HEK293T (cell line): ENCODE measurements around the gene RNU7-1.

Source experiments
- CTCF ChIA-PET: fragments of 350-600 bp; formaldehyde crosslinking; extraction: SDS; loops from one replicate; lab custom pipeline; 2021; ENCODE audit warnings: antibody characterized with exemption, inconsistent platforms; lab: Yijun Ruan, JAX
- POLR2A ChIA-PET: fragments of 350-600 bp; formaldehyde crosslinking; extraction: SDS; loops from one replicate; lab custom pipeline; 2020; ENCODE audit warnings: antibody characterized with exemption, inconsistent platforms; lab: Yijun Ruan, JAX
- DNase-seq: peaks from one replicate; pipeline ENCODE4 v3.0.0; 2012; ENCODE audit warnings: mixed read lengths; ENCODE audit errors: extremely low spot score
- ARNT ChIP-seq: fragments of 450-650 bp; IDR thresholded peaks from 2 replicates; pipeline ENCODE4 v1.6.1; 2017; ENCODE audit warnings: mild to moderate bottlenecking
- BHLHE40 ChIP-seq: fragments of 450-650 bp; IDR thresholded peaks from 2 replicates; pipeline ENCODE4 v1.6.1; 2016; ENCODE audit warnings: mild to moderate bottlenecking, moderate library complexity, borderline replicate concordance
- CTBP1 ChIP-seq: fragments of 450-650 bp; IDR thresholded peaks from 2 replicates; pipeline ENCODE4 v1.6.1; 2016; ENCODE audit warnings: borderline replicate concordance
- ELF4 ChIP-seq: fragments of 450-650 bp; IDR thresholded peaks from 2 replicates; pipeline ENCODE4 v1.6.1; 2017; ENCODE audit warnings: antibody characterized with exemption
- FOXA1 ChIP-seq: fragments of 450-650 bp; IDR thresholded peaks from 2 replicates; pipeline ENCODE4 v1.6.1; 2016; ENCODE audit warnings: mild to moderate bottlenecking
- FOXK2 ChIP-seq: fragments of 450-650 bp; IDR thresholded peaks from 2 replicates; pipeline ENCODE4 v1.6.1; 2016; ENCODE audit warnings: mild to moderate bottlenecking
- FOXM1 ChIP-seq: fragments of 450-650 bp; IDR thresholded peaks from 2 replicates; pipeline ENCODE4 v1.6.1; 2017; ENCODE audit warnings: mild to moderate bottlenecking, borderline replicate concordance
- HDGF ChIP-seq: fragments of 450-650 bp; IDR thresholded peaks from 2 replicates; pipeline ENCODE4 v1.6.1; 2017; ENCODE audit warnings: antibody characterized with exemption, borderline replicate concordance
- L3MBTL2 ChIP-seq: fragments of 450-650 bp; conservative IDR thresholded peaks from 2 replicates; pipeline ENCODE4 v1.6.1; 2016; ENCODE audit warnings: mild to moderate bottlenecking
- LEF1 ChIP-seq: fragments of 450-650 bp; IDR thresholded peaks from 2 replicates; pipeline ENCODE4 v1.6.1; 2017; ENCODE audit warnings: mild to moderate bottlenecking, borderline replicate concordance
- NFRKB ChIP-seq: fragments of 450-650 bp; IDR thresholded peaks from 2 replicates; pipeline ENCODE4 v1.6.1; 2016; ENCODE audit warnings: mild to moderate bottlenecking, moderate library complexity
- SP1 ChIP-seq: fragments of 450-650 bp; IDR thresholded peaks from 2 replicates; pipeline ENCODE4 v1.6.1; 2017
- SUZ12 ChIP-seq: fragments of 450-650 bp; IDR thresholded peaks from 2 replicates; pipeline ENCODE4 v1.6.1; 2016; ENCODE audit warnings: mild to moderate bottlenecking
- TARDBP ChIP-seq: fragments of 450-650 bp; IDR thresholded peaks from 2 replicates; pipeline ENCODE4 v1.6.1; 2016
- ZNF384 ChIP-seq: fragments of 450-650 bp; IDR thresholded peaks from 2 replicates; pipeline ENCODE4 v1.6.1; 2016
- TF ChIP-seq, protein P1 (sequence below): fragments of 450-650 bp; IDR thresholded peaks from 2 replicates; pipeline ENCODE4 v1.6.1; 2016

RNU7-1 gene

DNA sequence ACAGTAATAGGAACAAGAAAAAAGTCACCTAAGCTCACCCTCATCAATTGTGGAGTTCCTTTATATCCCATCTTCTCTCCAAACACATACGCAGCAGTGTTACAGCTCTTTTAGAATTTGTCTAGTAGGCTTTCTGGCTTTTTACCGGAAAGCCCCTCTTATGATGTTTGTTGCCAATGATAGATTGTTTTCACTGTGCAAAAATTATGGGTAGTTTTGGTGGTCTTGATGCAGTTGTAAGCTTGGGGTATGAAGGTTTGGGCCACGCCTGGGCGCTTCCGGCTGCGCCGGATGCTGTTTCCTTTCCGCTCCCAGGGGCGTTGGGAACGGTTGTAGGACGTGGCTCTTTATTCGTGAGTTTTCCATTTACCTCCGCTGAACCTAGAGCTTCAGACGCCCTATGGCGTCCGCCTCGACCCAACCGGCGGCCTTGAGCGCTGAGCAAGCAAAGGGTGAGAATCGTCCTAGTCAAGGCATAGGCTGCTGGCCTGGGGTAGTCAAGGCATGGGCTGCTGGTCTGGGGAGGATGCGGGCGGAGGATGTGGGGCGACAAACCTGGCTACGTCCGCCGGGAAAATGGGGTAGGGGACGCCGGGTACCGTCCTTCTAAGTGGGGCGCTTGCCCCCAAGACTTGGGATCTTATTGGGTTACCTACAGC lies at the start of gene RNU7-1, which contains the start of gene C12orf57:
RNU7-1 (plus strand) TSS at position 95 of the 659 bp plus-strand sequence.
C12orf57 (plus strand) TSS at position 301 of the 659 bp plus-strand sequence; CDS start at position 401, 100 bp downstream.
- ChIA-PET POLR2A (interaction anchor here (0.6 to 8.4 kb wide), 70 partner anchors 9 to 451 kb away, joined by 3 to 450 read pairs (median 5); partner anchors contain the start of genes ATN1, C1RL, CDCA3 and CLSTN3), CTCF (interaction anchor here (0.6 to 4.8 kb wide), 18 partner anchors 11 to 178 kb away, joined by 3 to 47 read pairs (median 4); partner anchors contain the start of genes C1R and PTMS)
- peak; percentile 70 for DNase-seq
- TF ChIP-seq FOXM1: 0 out of 2 replicates have a peak, but pooled peaks have one; percentile 53
- 0 out of 2 replicates have a peak, but pooled peaks have one; percentile 39 for TF ChIP-seq TARDBP
- peak; percentile 82; the same call in 1 of the 2 replicates for TF ChIP-seq LEF1
- TF ChIP-seq SUZ12: no peak
- TF ChIP-seq ELF4: peak; percentile 100
- TF ChIP-seq L3MBTL2: no peak; the same call in 1 of the 2 replicates
- TF ChIP-seq NFRKB: peak; percentile 95
- TF ChIP-seq SP1: no peak
- TF ChIP-seq BHLHE40: peak; percentile 74
- no peak for TF ChIP-seq HDGF
- no peak for TF ChIP-seq ZNF384
- peak; percentile 84 for TF ChIP-seq ARNT
- TF ChIP-seq FOXA1: no peak
- TF ChIP-seq CTBP1: peak; percentile 71
- TF ChIP-seq, protein P1, sequence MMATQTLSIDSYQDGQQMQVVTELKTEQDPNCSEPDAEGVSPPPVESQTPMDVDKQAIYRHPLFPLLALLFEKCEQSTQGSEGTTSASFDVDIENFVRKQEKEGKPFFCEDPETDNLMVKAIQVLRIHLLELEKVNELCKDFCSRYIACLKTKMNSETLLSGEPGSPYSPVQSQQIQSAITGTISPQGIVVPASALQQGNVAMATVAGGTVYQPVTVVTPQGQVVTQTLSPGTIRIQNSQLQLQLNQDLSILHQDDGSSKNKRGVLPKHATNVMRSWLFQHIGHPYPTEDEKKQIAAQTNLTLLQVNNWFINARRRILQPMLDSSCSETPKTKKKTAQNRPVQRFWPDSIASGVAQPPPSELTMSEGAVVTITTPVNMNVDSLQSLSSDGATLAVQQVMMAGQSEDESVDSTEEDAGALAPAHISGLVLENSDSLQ: no peak
- peak; percentile 95; the same call in 1 of the 2 replicates for TF ChIP-seq FOXK2

GRCh38 chr12:6894321-6894720 lies 49.3 kb upstream of the RNU7-1 start:
- no peak for DNase-seq
- CTCF ChIA-PET: no interaction called here
- POLR2A ChIA-PET: interaction anchor here (1.0 kb wide), 1 partner anchor 49 kb away, joined by 4 read pairs; the partner anchor contains the start of genes C12orf57 and RNU7-1
- TF ChIP-seq NFRKB (no peak), ZNF384 (no peak), L3MBTL2 (no peak), SUZ12 (no peak), FOXA1 (no peak)
- TF ChIP-seq, protein P1: no peak

DNA sequence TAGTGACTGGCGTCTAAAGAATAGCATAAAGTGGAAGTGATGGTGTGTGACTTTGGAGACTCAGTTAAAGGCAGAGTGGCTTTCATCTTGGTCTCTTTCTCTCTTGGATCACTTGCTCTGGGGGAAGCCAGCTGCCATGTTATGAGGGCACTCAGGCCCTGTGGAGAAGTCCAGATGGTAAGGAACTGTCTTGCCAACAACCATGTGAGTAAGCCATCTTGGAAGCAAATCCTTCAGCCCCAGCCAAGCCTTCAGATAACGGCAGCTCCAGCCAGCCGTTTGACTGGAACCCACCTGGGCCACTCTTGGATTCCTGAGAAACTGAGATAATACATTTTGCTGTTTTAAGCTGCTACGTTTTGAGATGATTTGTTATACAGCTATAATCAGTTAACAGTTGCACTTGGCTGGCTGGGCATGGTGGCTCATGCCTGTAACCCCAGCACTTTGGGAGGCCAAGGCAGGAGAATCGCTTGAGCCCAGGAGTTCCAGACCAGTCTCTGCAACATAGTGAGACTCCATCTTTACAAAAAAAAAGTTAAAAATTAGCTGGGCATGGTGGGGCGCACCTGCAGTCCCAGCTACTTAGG lies 46.7 kb upstream of the RNU7-1 start:
- ChIA-PET POLR2A (interaction anchor here (0.8 kb wide), 1 partner anchor 29 kb away, joined by 3 read pairs; no protein-coding TSS in a partner anchor), CTCF (interaction anchor here (0.7 kb wide), 1 partner anchor 65 kb away, joined by 5 read pairs; no protein-coding TSS in a partner anchor)
- DNase-seq: no peak
- no peak for TF ChIP-seq ELF4
- no peak for TF ChIP-seq ARNT
- no peak for TF ChIP-seq FOXK2
- TF ChIP-seq NFRKB: no peak
- no peak for TF ChIP-seq FOXM1
- no peak for TF ChIP-seq SUZ12
- no peak for TF ChIP-seq L3MBTL2
- no peak for TF ChIP-seq ZNF384
- no peak for TF ChIP-seq LEF1
- no peak for TF ChIP-seq FOXA1
- TF ChIP-seq CTBP1: no peak
- TF ChIP-seq SP1: no peak
- no peak for TF ChIP-seq HDGF
- TF ChIP-seq, protein P1: no peak
- TF ChIP-seq BHLHE40: no peak
- TF ChIP-seq TARDBP: no peak

- no peak for TF ChIP-seq ZNF384
- no peak for TF ChIP-seq TARDBP
- no peak for TF ChIP-seq NFRKB
- no peak for TF ChIP-seq LEF1
- TF ChIP-seq, protein P1: no peak
- TF ChIP-seq HDGF: no peak
- DNase-seq: no peak
- CTCF ChIA-PET: no interaction called here
- POLR2A ChIA-PET: interaction anchor here (1.7 to 1.8 kb wide), 2 partner anchors 26 to 48 kb away, joined by 4 to 7 read pairs; partner anchors contain the start of genes SPSB2 and USP5
Measured at GRCh38 chr12:6899427-6899826, 44.2 kb upstream of the RNU7-1 start.

DNA sequence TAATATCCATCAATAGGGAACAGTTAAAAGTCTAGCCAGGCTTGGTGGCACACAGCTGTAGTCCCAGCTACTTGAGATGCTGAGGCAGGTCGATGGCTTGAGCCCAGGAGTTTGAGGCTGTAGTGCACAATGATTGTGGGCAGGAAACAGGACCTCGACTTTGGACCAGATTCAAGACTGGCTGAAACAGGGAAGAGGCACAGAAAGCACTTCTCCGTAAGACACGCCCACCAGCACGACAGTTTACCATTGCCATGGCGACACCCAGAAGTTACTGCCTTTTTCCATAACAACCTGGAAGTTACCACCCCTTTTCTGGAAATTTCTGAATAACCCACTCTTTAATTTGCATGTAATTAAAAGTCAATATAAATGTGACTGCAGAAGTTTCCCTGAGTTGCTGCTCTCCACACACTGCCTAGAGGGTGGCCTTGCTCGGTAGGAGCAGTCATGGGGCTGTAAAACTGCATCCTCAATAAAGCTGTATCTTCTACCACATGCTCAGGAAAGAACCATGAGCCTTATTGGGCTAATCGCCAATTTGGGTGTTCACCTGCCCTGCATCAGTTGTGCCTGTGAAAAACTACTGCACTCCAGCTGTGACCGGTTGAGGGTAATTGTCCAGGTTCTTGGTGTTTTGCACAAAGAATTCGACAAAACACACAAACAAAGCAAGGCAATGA lies 43.6 kb upstream of the RNU7-1 start:
- POLR2A ChIA-PET: interaction anchor here (1.0 to 1.8 kb wide), 4 partner anchors 9 to 48 kb away, joined by 3 to 7 read pairs (median 4); partner anchors contain the start of genes C12orf57, RNU7-1, SPSB2 and USP5
- TF ChIP-seq SP1: no peak
- no peak for TF ChIP-seq BHLHE40
- no peak for TF ChIP-seq NFRKB
- TF ChIP-seq FOXA1: no peak
- TF ChIP-seq FOXM1: no peak
- TF ChIP-seq L3MBTL2: no peak
- no peak for TF ChIP-seq ELF4
- no peak for TF ChIP-seq LEF1
- no peak for TF ChIP-seq ZNF384
- TF ChIP-seq SUZ12: no peak
- no peak for TF ChIP-seq ARNT
- no peak for TF ChIP-seq TARDBP
- no peak for TF ChIP-seq HDGF
- TF ChIP-seq CTBP1: no peak
- TF ChIP-seq, protein P1: no peak
- TF ChIP-seq FOXK2: no peak
- CTCF ChIA-PET: no interaction called here
- no peak for DNase-seq
